K562 (cell line): ENCODE measurements around the gene ACE. TPM values are rescaled to one million over a fixed set of nuclear protein-coding genes. Genes with fewer than 3 reads are reported as not detected.

Experiments used
- ATAC-seq: fragments of 200-7000 bp; cut with Tn5 transposase; 3 replicates; pipeline ENCODE4 v1.9.1; 2020; ENCODE audit warnings: moderate library complexity
- BruUV-seq: library from RNA; stranded (reverse); fragments of 400-500 nt; replicated peaks from 2 replicates; lab custom pipeline; 2021; lab: Mats Ljungman, UMichigan
- CTCF ChIA-PET: fragments of 300-600 bp; formaldehyde crosslinking; extraction: SDS; loops from one replicate; lab custom pipeline; 2021; ENCODE audit warnings: low intra/inter-chr PET ratio; lab: Yijun Ruan, JAX
- POLR2A ChIA-PET: fragments of 300-600, 350-650 bp; sonication (Branson Sonifier 250); formaldehyde crosslinking; extraction: SDS; loops from one replicate; lab custom pipeline; 2021; ENCODE audit warnings: antibody characterized with exemption, inconsistent platforms; lab: Yijun Ruan, JAX
- DNase-seq, 4 experiments: peaks; one replicate each; pipeline versions ENCODE4 v3.0.0 to v3.0.0-alpha.2; 2011 to 2018; ENCODE audit warnings: low spot score in 3 of 4, mixed read lengths in 3 of 4; ENCODE audit errors: extremely low read depth in 1 of 4
- FAIRE-seq: peaks from 2 replicates; lab custom pipeline; 2011; peaks lifted over from hg19 to GRCh38; lab: Jason Lieb, UNC
- H2AFZ ChIP-seq: 2 replicates; pipeline ENCODE4 v1.6.0; 2011; ENCODE audit warnings: low read depth, low read length, control low read depth, inconsistent platforms
- H3K27ac ChIP-seq: fragments of 200-600 bp; 3 replicates; pipeline ENCODE4 v1.8.0; 2011; ENCODE audit warnings: low read depth, mild to moderate bottlenecking, control low read depth, inconsistent platforms, low read length, moderate library complexity, mixed read lengths; ENCODE audit errors: extremely low read depth
- H3K27me3 ChIP-seq, 2 experiments: fragments of 300-600 bp in 1 of 2; 2 replicates in 1 of 2; 3 replicates in 1 of 2; pipeline versions ENCODE4 v1.6.0 to v1.8.0; 2011; ENCODE audit warnings: inconsistent platforms in 2 of 2, low read length in 2 of 2, mild to moderate bottlenecking in 1 of 2, mixed read lengths in 1 of 2, moderate library complexity in 1 of 2; ENCODE audit not compliant: control insufficient read depth in 2 of 2, insufficient read depth in 2 of 2
- H3K36me3 ChIP-seq: fragments of 300-600 bp; 3 replicates; pipeline ENCODE4 v1.8.0; 2011; ENCODE audit warnings: mild to moderate bottlenecking, low read length, inconsistent platforms; ENCODE audit not compliant: control insufficient read depth, insufficient read depth
- H3K4me1 ChIP-seq, 2 experiments: fragments of 200-600 bp in 1 of 2; replicated peaks in 1 of 2; 2 replicates in 1 of 2; 3 replicates in 1 of 2; pipeline versions ENCODE4 v1.5.1 to v1.8.0; 2011; ENCODE audit warnings: inconsistent platforms in 2 of 2, low read length in 2 of 2, mild to moderate bottlenecking in 1 of 2, mixed read lengths in 1 of 2, moderate library complexity in 1 of 2; ENCODE audit not compliant: control insufficient read depth in 2 of 2, insufficient read depth in 2 of 2
- H3K4me2 ChIP-seq: 2 replicates; pipeline ENCODE4 v1.6.1; 2011; ENCODE audit warnings: low read length, control low read depth, inconsistent platforms, mixed read lengths; ENCODE audit not compliant: insufficient read depth
- H3K4me3 ChIP-seq: fragments of 200-600 bp; sonication (generic), shearing (Covaris generic); 2 replicates; pipeline ENCODE4 v1.5.1; 2016; ENCODE audit warnings: control low read depth, inconsistent platforms
- H3K79me2 ChIP-seq: fragments of 200-600 bp; 3 replicates; pipeline ENCODE4 v1.8.0; 2011; ENCODE audit warnings: low read length, inconsistent platforms; ENCODE audit not compliant: control insufficient read depth, insufficient read depth
- H3K9ac ChIP-seq, 2 experiments: 2 replicates each; pipeline versions ENCODE4 v1.6.0 to v1.6.1; 2011; ENCODE audit warnings: low read depth in 2 of 2, low read length in 2 of 2, control low read depth in 1 of 2, inconsistent platforms in 1 of 2, mild to moderate bottlenecking in 1 of 2, mixed read lengths in 1 of 2; ENCODE audit not compliant: insufficient read depth in 1 of 2
- H3K9me1 ChIP-seq: one replicate; pipeline ENCODE4 v1.6.0; 2011; ENCODE audit warnings: inconsistent platforms, mild to moderate bottlenecking, low read length, moderate library complexity; ENCODE audit not compliant: control insufficient read depth, insufficient read depth
- H3K9me3 ChIP-seq: replicated peaks from 2 replicates; pipeline ENCODE4 v1.5.1; 2011; ENCODE audit warnings: low read depth, low read length, inconsistent platforms; ENCODE audit not compliant: control insufficient read depth, insufficient read depth
- H4K20me1 ChIP-seq: replicated peaks from 2 replicates; pipeline ENCODE4 v1.6.1; 2011; ENCODE audit warnings: low read length, inconsistent platforms, mixed read lengths; ENCODE audit not compliant: control insufficient read depth, insufficient read depth
- CREB3L1 ChIP-seq: fragments of 450-650 bp; IDR thresholded peaks from 2 replicates; pipeline ENCODE4 v1.6.1; 2014; ENCODE audit warnings: low read depth, mild to moderate bottlenecking, moderate library complexity, borderline replicate concordance
- DIDO1 ChIP-seq: fragments of 450-650 bp; IDR thresholded peaks from 2 replicates; pipeline ENCODE4 v1.6.1; 2016; ENCODE audit warnings: low read depth, missing biosample characterization, missing genetic modification characterization
- MNT ChIP-seq, 2 experiments: fragments of 450-650 bp; conservative IDR thresholded peaks; 2 replicates each; pipeline ENCODE4 v1.6.1; 2017; ENCODE audit warnings: mild to moderate bottlenecking in 2 of 2, moderate library complexity in 2 of 2
- NR2C1 ChIP-seq, 2 experiments: fragments of 450-650 bp; IDR thresholded peaks; 2 replicates each; pipeline ENCODE4 v1.6.1; 2017; ENCODE audit warnings: mild to moderate bottlenecking in 2 of 2, antibody characterized with exemption in 1 of 2, inconsistent platforms in 1 of 2, missing compliant biosample characterization in 1 of 2, missing genetic modification characterization in 1 of 2
- TFAP4 ChIP-seq: sonication (generic); formaldehyde crosslinking; IDR thresholded peaks from 2 replicates; pipeline ENCODE4 v1.8.0; 2022; ENCODE audit warnings: missing genetic modification reagents, mild to moderate bottlenecking, moderate library complexity, borderline replicate concordance
- WGBS: fragments of 100-300 bp; shearing (Covaris generic); methylation state at CpG from one replicate; pipeline ENCODE4 v1.1.6; 2016; ENCODE audit warnings: low coverage, mixed read lengths; ENCODE audit not compliant: insufficient coverage; ENCODE audit errors: missing lambda C conversion rate; 5-methylcytosine and 5-hydroxymethylcytosine counted together
- in situ Hi-C: fragments of 300-500 bp; cut with MboI; formaldehyde crosslinking; loops from 4 replicates; pipeline ENCODE4 v1.15.0; 2018; ENCODE audit warnings: inconsistent platforms, mixed read lengths
- intact Hi-C: fragments of 100-400 bp; cut with micrococcal nuclease; formaldehyde crosslinking; loops from 2 replicates; pipeline ENCODE4 v1.14.2; 2022
- polyA plus RNA-seq, 8 experiments: library from polyadenylated mRNA; depleted of rRNA in 4 of 8; stranded (reverse) in 5 of 8; unstranded in 3 of 8; fragments of >200 nt; fragmentation: Nextera tagmentation in 2 of 8; fragmentation: Illumina TruSeq in 1 of 8; extraction: Ambion mirVana in 2 of 8; extraction: Trizol in 1 of 8; gene quantifications; 2 replicates each; pipeline versions ENCODE4 v1.2.1 to v1.2.3, GENCODE V29; 2011 to 2014; ENCODE audit warnings: inconsistent platforms in 1 of 8, missing spikeins in 1 of 8
- total RNA-seq, 7 experiments: library from RNA; depleted of rRNA in 6 of 7; stranded (reverse); fragments of >200 nt in 6 of 7; fragmentation: Illumina TruSeq in 2 of 7; extraction: Trizol in 2 of 7; gene quantifications; 2 replicates each; pipeline versions ENCODE4 v1.2.1 to v1.2.3, GENCODE V29; 2011 to 2021; ENCODE audit warnings: low replicate concordance in 1 of 7

Gene ACE
- total and polyA plus RNA-seq, 9 of the 15 experiments (the other 6 are each of a cell fraction or from before 2014, with no cell fraction given), result 0.07 to 2.5 (median 0.47) TPM; not detected in 1

GRCh38 chr17:63445571-63445953 is 31.3 kb upstream of the ACE start:
- Histone ChIP-seq H3K9ac (peak overlapping the region; percentile 54 to 94), H3K36me3 (no peaks in the 10 kb centered on the region), H2AFZ (peak overlapping the region; percentile 87), H4K20me1 (peaks cover 7% of the 10 kb centered on the region; the same call in 1 of the 2 replicates), H3K4me1 (peaks cover 40 to 62% of the 10 kb centered on the region in 2 experiments), H3K9me3 (no peaks in the 10 kb centered on the region), H3K27me3 (no peaks in the 10 kb centered on the region), H3K79me2 (peaks cover 15% of the 10 kb centered on the region; the same call in 1 of the 3 replicates), H3K9me1 (peaks cover 7% of the 10 kb centered on the region), H3K27ac (peak overlapping the region; percentile 94; the same call in 1 of the 3 replicates), H3K4me2 (peak overlapping the region; percentile 84), H3K4me3 (peak overlapping the region; percentile 42)
- FAIRE-seq (no peak), DNase-seq (peak in 2 of 4 experiments; percentile 27 to 60), ATAC-seq (peak; percentile 1)
- POLR2A ChIA-PET, result interaction anchor here (0.6 to 1.0 kb wide), 6 partner anchors 10 to 148 kb away, joined by 3 read pairs; partner anchors contain the start of gene ACE
- in situ Hi-C loops, result loop anchor here (25.0 kb wide), 1 partner anchor 392 kb away; the partner anchor contains the start of genes FTSJ3, PSMC5 and SMARCD2
- CTCF ChIA-PET, result interaction anchor here (1.4 kb wide), 1 partner anchor 34 kb away, joined by 6 read pairs; no protein-coding TSS in a partner anchor
- WGBS, result 2% methylated on average over 17 of the region's 24 CpGs
- intact Hi-C loops, result no loop called here
- BruUV-seq, result no TSS peak
- TF ChIP-seq DIDO1 (no peak), TFAP4 (CRISPR knock-in tag) (peak; percentile 41; the same call in 1 of the 2 replicates), MNT (conservative IDR thresholded peaks at IDR 0.05) (no peak), NR2C1 (IDR thresholded peaks at IDR 0.05) (no peak), NR2C1 (tag; IDR thresholded peaks at IDR 0.05) (0 out of 2 replicates have a peak, but pooled peaks have one; percentile 12), CREB3L1 (peak; percentile 15; the same call in 1 of the 2 replicates)
